ENCODE data around the gene ZNRD2. TPM values are rescaled to one million over a fixed set of nuclear protein-coding genes. Genes with fewer than 3 reads are reported as not detected.

Gene ZNRD2
- total RNA-seq, 1 experiment from 2014 or later: 70.9 TPM

GRCh38 chr11:65551572-65552387 lies 18.5 kb upstream of the ZNRD2 start:
- POLR2A ChIA-PET: interaction anchor here (0.5 to 2.1 kb wide), 8 partner anchors 9 to 1511 kb away, joined by 3 to 7 read pairs (median 4); partner anchors contain the start of genes MALAT1 and ZNRD2
- Mint-ChIP-seq H3K27me3 (ENCODE audit: low read depth) (peaks cover 80% of the 10 kb centered on the region), H3K36me3 (no peaks in the 10 kb centered on the region), H3K27ac (no peak overlapping the region), H3K9me3 (no peaks in the 10 kb centered on the region), H3K4me3 (peak overlapping the region; percentile 36; the same call in 1 of the 2 replicates), H3K4me1 (peaks cover 42% of the 10 kb centered on the region)
- DNase-seq (ENCODE audit: low spot score) (peak; percentile 89), ATAC-seq (peak; percentile 64)
- CTCF ChIA-PET: interaction anchor here (0.5 to 5.8 kb wide), 29 partner anchors 10 to 339 kb away, joined by 3 to 171 read pairs (median 4); partner anchors contain the start of genes CCDC85B, CDC42EP2, EHBP1L1 and FAM89B
- TF ChIP-seq CTCF (IDR thresholded peaks at IDR 0.05): peak; percentile 49; the same call in 1 of the 2 replicates
- TF ChIP-seq, protein P1, sequence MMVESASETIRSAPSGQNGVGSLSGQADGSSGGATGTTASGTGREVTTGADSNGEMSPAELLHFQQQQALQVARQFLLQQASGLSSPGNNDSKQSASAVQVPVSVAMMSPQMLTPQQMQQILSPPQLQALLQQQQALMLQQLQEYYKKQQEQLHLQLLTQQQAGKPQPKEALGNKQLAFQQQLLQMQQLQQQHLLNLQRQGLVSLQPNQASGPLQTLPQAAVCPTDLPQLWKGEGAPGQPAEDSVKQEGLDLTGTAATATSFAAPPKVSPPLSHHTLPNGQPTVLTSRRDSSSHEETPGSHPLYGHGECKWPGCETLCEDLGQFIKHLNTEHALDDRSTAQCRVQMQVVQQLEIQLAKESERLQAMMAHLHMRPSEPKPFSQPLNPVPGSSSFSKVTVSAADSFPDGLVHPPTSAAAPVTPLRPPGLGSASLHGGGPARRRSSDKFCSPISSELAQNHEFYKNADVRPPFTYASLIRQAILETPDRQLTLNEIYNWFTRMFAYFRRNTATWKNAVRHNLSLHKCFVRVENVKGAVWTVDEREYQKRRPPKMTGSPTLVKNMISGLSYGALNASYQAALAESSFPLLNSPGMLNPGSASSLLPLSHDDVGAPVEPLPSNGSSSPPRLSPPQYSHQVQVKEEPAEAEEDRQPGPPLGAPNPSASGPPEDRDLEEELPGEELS (CRISPR knock-in tag; IDR thresholded peaks at IDR 0.05): no peak
- TF ChIP-seq KAT7 (CRISPR knock-in tag; IDR thresholded peaks at IDR 0.05; ENCODE audit: borderline replicate concordance): no peak

DNA sequence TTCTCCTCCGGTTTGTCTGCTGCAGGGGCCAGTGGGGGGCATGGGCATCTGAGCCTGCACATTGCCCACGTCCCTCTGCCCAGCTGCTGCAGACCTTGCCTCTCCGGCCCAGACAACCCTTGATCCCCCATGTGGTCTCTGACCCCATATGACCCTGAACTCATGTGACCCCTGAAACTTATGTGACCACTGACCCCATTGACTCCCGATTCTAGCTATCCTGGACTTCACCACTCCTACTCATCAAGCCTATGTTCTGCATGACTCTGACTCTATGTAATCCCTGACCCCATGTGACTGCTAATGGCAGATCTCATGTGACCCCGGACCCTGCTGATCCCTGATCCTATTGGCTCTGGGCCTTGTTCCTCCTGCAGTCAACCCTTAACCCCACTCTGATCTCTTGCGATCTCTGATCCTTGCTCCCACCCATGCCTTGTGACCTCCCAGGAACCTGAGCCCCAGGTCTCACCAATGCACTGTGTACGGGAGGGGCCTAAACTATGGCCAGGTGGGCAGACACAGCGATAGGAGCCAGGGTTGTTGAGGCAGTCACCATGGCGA lies 17.8 kb upstream of the ZNRD2 start:
- ATAC-seq (no peak), DNase-seq (ENCODE audit: low spot score) (no peak)
- Mint-ChIP-seq H3K27me3 (ENCODE audit: low read depth) (peaks cover 79% of the 10 kb centered on the region), H3K9me3 (no peaks in the 10 kb centered on the region), H3K27ac (no peak overlapping the region), H3K4me3 (peak overlapping the region; percentile 7; the same call in 1 of the 2 replicates), H3K36me3 (no peaks in the 10 kb centered on the region), H3K4me1 (peaks cover 47% of the 10 kb centered on the region)
- ChIA-PET POLR2A (interaction anchor here (0.5 to 2.1 kb wide), 8 partner anchors 9 to 1512 kb away, joined by 3 to 7 read pairs (median 4); partner anchors contain the start of genes MALAT1 and ZNRD2), CTCF (interaction anchor here (0.5 to 5.8 kb wide), 30 partner anchors 10 to 519 kb away, joined by 3 to 171 read pairs (median 4); partner anchors contain the start of genes CCDC85B, CDC42EP2, EHBP1L1 and FAM89B)
- TF ChIP-seq NR1H2 (CRISPR knock-in tag; IDR thresholded peaks at IDR 0.05) (no peak), USF1 (CRISPR knock-in tag; IDR thresholded peaks at IDR 0.05) (peak; percentile 71; the same call in 1 of the 2 replicates), RORB (CRISPR knock-in tag; IDR thresholded peaks at IDR 0.05) (no peak), USF2 (CRISPR knock-in tag; IDR thresholded peaks at IDR 0.05) (peak; percentile 72)
- TF ChIP-seq, protein P2, sequence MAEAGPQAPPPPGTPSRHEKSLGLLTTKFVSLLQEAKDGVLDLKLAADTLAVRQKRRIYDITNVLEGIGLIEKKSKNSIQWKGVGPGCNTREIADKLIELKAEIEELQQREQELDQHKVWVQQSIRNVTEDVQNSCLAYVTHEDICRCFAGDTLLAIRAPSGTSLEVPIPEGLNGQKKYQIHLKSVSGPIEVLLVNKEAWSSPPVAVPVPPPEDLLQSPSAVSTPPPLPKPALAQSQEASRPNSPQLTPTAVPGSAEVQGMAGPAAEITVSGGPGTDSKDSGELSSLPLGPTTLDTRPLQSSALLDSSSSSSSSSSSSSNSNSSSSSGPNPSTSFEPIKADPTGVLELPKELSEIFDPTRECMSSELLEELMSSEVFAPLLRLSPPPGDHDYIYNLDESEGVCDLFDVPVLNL (CRISPR knock-in tag; IDR thresholded peaks at IDR 0.05; ENCODE audit: borderline replicate concordance, low read depth): no peak
- TF ChIP-seq, protein P3, sequence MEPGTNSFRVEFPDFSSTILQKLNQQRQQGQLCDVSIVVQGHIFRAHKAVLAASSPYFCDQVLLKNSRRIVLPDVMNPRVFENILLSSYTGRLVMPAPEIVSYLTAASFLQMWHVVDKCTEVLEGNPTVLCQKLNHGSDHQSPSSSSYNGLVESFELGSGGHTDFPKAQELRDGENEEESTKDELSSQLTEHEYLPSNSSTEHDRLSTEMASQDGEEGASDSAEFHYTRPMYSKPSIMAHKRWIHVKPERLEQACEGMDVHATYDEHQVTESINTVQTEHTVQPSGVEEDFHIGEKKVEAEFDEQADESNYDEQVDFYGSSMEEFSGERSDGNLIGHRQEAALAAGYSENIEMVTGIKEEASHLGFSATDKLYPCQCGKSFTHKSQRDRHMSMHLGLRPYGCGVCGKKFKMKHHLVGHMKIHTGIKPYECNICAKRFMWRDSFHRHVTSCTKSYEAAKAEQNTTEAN (CRISPR knock-in tag; IDR thresholded peaks at IDR 0.05): no peak
